IMR-90 (cell line): ENCODE data around the gene RPTOR. TPM values are rescaled to one million over a fixed set of nuclear protein-coding genes. Genes with fewer than 3 reads are reported as not detected.

Experiments used
- ATAC-seq: fragments of 200-7000 bp; cut with Tn5 transposase; 2 replicates; pipeline ENCODE4 v1.9.1; 2020; ENCODE audit warnings: low read depth, mild to moderate bottlenecking, moderate library complexity
- BruUV-seq: library from RNA; stranded (reverse); fragments of 400-500 nt; replicated peaks from 2 replicates; lab custom pipeline; 2021; lab: Mats Ljungman, UMichigan
- CTCF ChIA-PET: fragments of 300-600 bp; formaldehyde crosslinking; extraction: SDS; loops from one replicate; lab custom pipeline; 2021; ENCODE audit warnings: antibody characterized with exemption; lab: Yijun Ruan, JAX
- POLR2A ChIA-PET: fragments of 300-600 bp; sonication (Branson Sonifier 250); formaldehyde crosslinking; loops from one replicate; lab custom pipeline; 2022; ENCODE audit warnings: antibody characterized with exemption; ENCODE audit not compliant: unreplicated experiment; lab: Charles Lee
- DNase-seq: peaks from one replicate; pipeline ENCODE4 v3.0.0; 2013
- H2AFZ ChIP-seq: replicated peaks from 2 replicates; pipeline ENCODE3; 2013; ENCODE audit warnings: low read length, mild to moderate bottlenecking; ENCODE audit not compliant: poor library complexity
- H2AK5ac ChIP-seq: 2 replicates; pipeline ENCODE4 v1.6.1; 2013; ENCODE audit warnings: low read depth, low read length, inconsistent platforms
- H2AK9ac ChIP-seq: replicated peaks from 2 replicates; pipeline ENCODE3; 2013; ENCODE audit warnings: mild to moderate bottlenecking, low read depth, low read length, moderate library complexity; ENCODE audit not compliant: poor library complexity
- H2BK120ac ChIP-seq: 2 replicates; pipeline ENCODE4 v1.6.1; 2013; ENCODE audit warnings: low read depth, low read length, inconsistent platforms
- H2BK15ac ChIP-seq: 3 replicates; pipeline ENCODE4 v1.6.1; 2013; ENCODE audit warnings: low read depth, low read length, inconsistent platforms
- H2BK20ac ChIP-seq: 2 replicates; pipeline ENCODE4 v1.6.1; 2013; ENCODE audit warnings: low read depth, mild to moderate bottlenecking, inconsistent platforms, low read length, moderate library complexity
- H2BK5ac ChIP-seq: 2 replicates; pipeline ENCODE4 v1.6.1; 2013; ENCODE audit warnings: mild to moderate bottlenecking, low read depth, low read length, inconsistent platforms; ENCODE audit not compliant: poor library complexity, severe bottlenecking
- H3K14ac ChIP-seq: replicated peaks from 2 replicates; pipeline ENCODE4 v1.6.1; 2013; ENCODE audit warnings: low read depth, low read length, inconsistent platforms
- H3K18ac ChIP-seq: 2 replicates; pipeline ENCODE4 v1.6.1; 2013; ENCODE audit warnings: low read depth, low read length, control low read depth
- H3K23ac ChIP-seq: 2 replicates; pipeline ENCODE4 v1.6.1; 2013; ENCODE audit warnings: low read depth, low read length, inconsistent platforms
- H3K27ac ChIP-seq: 2 replicates; pipeline ENCODE4 v1.5.1; 2013; ENCODE audit warnings: mild to moderate bottlenecking, control low read depth, low read length; ENCODE audit not compliant: insufficient read depth
- H3K27me3 ChIP-seq: 2 replicates; pipeline ENCODE4 v1.6.1; 2013; ENCODE audit warnings: low read length; ENCODE audit not compliant: control insufficient read depth, insufficient read depth
- H3K36me3 ChIP-seq: 2 replicates; pipeline ENCODE4 v1.6.1; 2013; ENCODE audit warnings: low read length, mixed read lengths; ENCODE audit not compliant: control insufficient read depth, insufficient read depth
- H3K4ac ChIP-seq: 2 replicates; pipeline ENCODE4 v1.6.1; 2013; ENCODE audit warnings: low read depth, low read length, inconsistent platforms
- H3K4me1 ChIP-seq: 2 replicates; pipeline ENCODE4 v1.6.1; 2013; ENCODE audit warnings: low read length, mixed read lengths; ENCODE audit not compliant: control insufficient read depth, insufficient read depth
- H3K4me2 ChIP-seq: 2 replicates; pipeline ENCODE4 v1.6.1; 2013; ENCODE audit warnings: low read depth, mild to moderate bottlenecking, control low read depth, low read length, moderate library complexity
- H3K4me3 ChIP-seq: 2 replicates; pipeline ENCODE4 v1.5.1; 2013; ENCODE audit warnings: low read depth, mild to moderate bottlenecking, control low read depth, low read length, moderate library complexity; ENCODE audit not compliant: insufficient read depth
- H3K56ac ChIP-seq: 2 replicates; pipeline ENCODE4 v1.6.1; 2013; ENCODE audit warnings: low read length, inconsistent platforms; ENCODE audit not compliant: insufficient read depth; ENCODE audit errors: extremely low read depth
- H3K79me1 ChIP-seq, 2 experiments: 2 replicates each; pipeline ENCODE4 v1.6.1; 2013; ENCODE audit warnings: low read length in 2 of 2, inconsistent platforms in 1 of 2, low read depth in 1 of 2
- H3K9ac ChIP-seq: 2 replicates; pipeline ENCODE4 v1.6.1; 2013; ENCODE audit warnings: low read depth, low read length, control low read depth
- H3K9me1 ChIP-seq: 2 replicates; pipeline ENCODE4 v1.6.1; 2013; ENCODE audit warnings: low read length, inconsistent platforms; ENCODE audit not compliant: insufficient read depth
- H3K9me3 ChIP-seq: 2 replicates; pipeline ENCODE4 v1.6.1; 2013; ENCODE audit warnings: low read length; ENCODE audit not compliant: control insufficient read depth, insufficient read depth
- H4K20me1 ChIP-seq: 2 replicates; pipeline ENCODE4 v1.6.1; 2013; ENCODE audit warnings: low read length, inconsistent platforms; ENCODE audit not compliant: insufficient read depth
- H4K5ac ChIP-seq: 2 replicates; pipeline ENCODE4 v1.6.1; 2013; ENCODE audit warnings: mild to moderate bottlenecking, low read depth, low read length, control low read depth
- H4K8ac ChIP-seq, 2 experiments: 2 replicates each; pipeline ENCODE4 v1.6.1; 2013; ENCODE audit warnings: low read depth in 2 of 2, low read length in 2 of 2, control low read depth in 1 of 2, inconsistent platforms in 1 of 2
- H4K91ac ChIP-seq: 2 replicates; pipeline ENCODE4 v1.6.1; 2013; ENCODE audit warnings: low read depth, low read length, inconsistent platforms; ENCODE audit not compliant: insufficient read depth
- BHLHE40 ChIP-seq: fragments of 150-350 bp; IDR thresholded peaks from 2 replicates; pipeline ENCODE4 v1.6.1; 2016; ENCODE audit warnings: mild to moderate bottlenecking, low read depth, low read length
- CHD1 ChIP-seq: IDR thresholded peaks from 2 replicates; pipeline ENCODE4 v1.6.1; 2012; ENCODE audit warnings: low read depth, low read length, improper control_type of control experiment
- FOS ChIP-seq: fragments of 150-350 bp; IDR thresholded peaks from 2 replicates; pipeline ENCODE4 v1.6.1; 2016; ENCODE audit warnings: low read depth, low read length
- MAFK ChIP-seq: IDR thresholded peaks from 2 replicates; pipeline ENCODE4 v1.6.1; 2012; ENCODE audit warnings: low read depth, low read length, improper control_type of control experiment
- MAZ ChIP-seq: IDR thresholded peaks from 2 replicates; pipeline ENCODE4 v1.6.1; 2012; ENCODE audit warnings: low read depth, mild to moderate bottlenecking, low read length, improper control_type of control experiment, moderate library complexity, borderline replicate concordance
- POLR2A ChIP-seq: IDR thresholded peaks from 2 replicates; pipeline ENCODE4 v1.6.1; 2012; ENCODE audit warnings: mild to moderate bottlenecking, low read depth, low read length
- RAD21 ChIP-seq: IDR thresholded peaks from 2 replicates; pipeline ENCODE4 v1.6.1; 2012; ENCODE audit warnings: low read length, improper control_type of control experiment
- RFX5 ChIP-seq: IDR thresholded peaks from 2 replicates; pipeline ENCODE4 v1.8.0; 2012; ENCODE audit warnings: low read depth, mild to moderate bottlenecking, low read length, moderate library complexity
- SMC3 ChIP-seq: fragments of 150-350 bp; IDR thresholded peaks from 2 replicates; pipeline ENCODE4 v1.6.1; 2016; ENCODE audit warnings: low read depth, mild to moderate bottlenecking, antibody characterized with exemption, low read length, moderate library complexity
- whole genome bisulfite sequencing, 2 experiments: methylation state at CpG; one replicate each; pipeline versions ENCODE4 v1.1.5 to v1.1.7; 2013; ENCODE audit warnings: missing lambda C conversion rate in 2 of 2; ENCODE audit not compliant: insufficient read length in 1 of 2; ENCODE audit errors: extremely low coverage in 2 of 2; 5-methylcytosine and 5-hydroxymethylcytosine counted together
- dilution Hi-C: fragments of 300-500 bp; cut with HindIII; formaldehyde crosslinking; loops from one replicate; pipeline ENCODE4 v1.14.3; 2018; ENCODE audit warnings: low sequenced_read_pairs; ENCODE audit not compliant: unreplicated experiment
- in situ Hi-C: fragments of 300-500 bp; cut with MboI; formaldehyde crosslinking; loops from 3 replicates; pipeline ENCODE4 v1.14.3; 2019; ENCODE audit warnings: low sequenced_read_pairs, inconsistent platforms, mixed read lengths
- intact Hi-C: fragments of 100-400 bp; cut with micrococcal nuclease; formaldehyde crosslinking; loops from 2 replicates; pipeline ENCODE4 v1.10.0; 2022
- polyA plus RNA-seq, 3 experiments: library from polyadenylated mRNA; depleted of rRNA; stranded (reverse); fragments of >200 nt; gene quantifications; 2 replicates each; pipeline ENCODE4 v1.2.3, GENCODE V29; 2012; ENCODE audit warnings: low replicate concordance in 1 of 3
- total RNA-seq: library from RNA; depleted of rRNA; stranded (reverse); fragments of >200 nt; gene quantifications from 2 replicates; pipeline ENCODE4 v1.2.3, GENCODE V29; 2012
- TF ChIP-seq, protein P1 (sequence below): fragments of 150-350 bp; IDR thresholded peaks from 2 replicates; pipeline ENCODE4 v1.6.1; 2017; ENCODE audit warnings: mild to moderate bottlenecking, antibody characterized with exemption, low read length, low read depth
- TF ChIP-seq, protein P2 (sequence below): conservative IDR thresholded peaks from 2 replicates; pipeline ENCODE4 v1.5.1; 2012; ENCODE audit warnings: mild to moderate bottlenecking, low read depth, low read length, improper control_type of control experiment

The RPTOR gene
- total and polyA plus RNA-seq, 2 of the 4 experiments (the other 2 are of a cell fraction) = 10.8 to 14.7 TPM

DNA sequence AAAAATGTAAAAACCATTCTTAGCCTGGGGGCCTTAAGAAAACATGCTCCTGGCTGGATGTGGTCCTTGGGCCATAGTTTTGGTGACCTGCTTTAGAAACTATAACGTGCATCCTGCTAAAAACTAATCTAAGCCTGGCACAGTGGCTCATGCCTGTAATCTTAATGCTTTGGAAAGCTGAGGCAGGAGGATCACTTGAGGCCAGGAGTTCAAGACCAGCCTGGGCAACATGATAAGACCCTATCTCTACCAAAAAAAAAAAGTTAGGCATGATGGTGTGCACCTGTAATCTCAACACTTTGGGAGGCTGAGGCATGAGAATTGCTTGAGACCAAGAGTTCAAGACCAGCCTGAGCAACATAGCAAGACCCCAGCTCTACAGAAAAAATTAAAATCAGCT lies 263.2 kb downstream of the RPTOR start:
- Histone ChIP-seq H3K27me3 (no peaks in the 10 kb centered on the region), H3K4me1 (peaks cover 7% of the 10 kb centered on the region; the same call in 1 of the 2 replicates), H3K9me1 (no peaks in the 10 kb centered on the region), H3K36me3 (peaks cover 8% of the 10 kb centered on the region; the same call in 1 of the 2 replicates), H3K23ac (no peak overlapping the region), H2AK5ac (no peak overlapping the region), H3K4me2 (no peak overlapping the region), H2BK5ac (no peak overlapping the region), H4K91ac (no peak overlapping the region), H4K20me1 (no peaks in the 10 kb centered on the region), H3K4ac (no peak overlapping the region), H2BK20ac (no peak overlapping the region), H3K9ac (no peak overlapping the region), H3K4me3 (no peak overlapping the region), H2BK120ac (no peak overlapping the region), H2BK15ac (no peak overlapping the region), H2AK9ac (no peak overlapping the region), H3K18ac (no peak overlapping the region), H3K9me3 (no peaks in the 10 kb centered on the region; the same call in 1 of the 2 replicates), H3K79me1 (peaks cover 7 to 10% of the 10 kb centered on the region in 2 experiments; a peak in 2 of 4 replicates), H3K14ac (no peak overlapping the region), H2AFZ (no peak overlapping the region), H3K27ac (no peak overlapping the region), H4K5ac (no peak overlapping the region), H3K56ac (no peak overlapping the region), H4K8ac (no peak overlapping the region)
- in situ Hi-C loops (no loop called here), dilution Hi-C loops (no loop called here), intact Hi-C loops (no loop called here)
- no peak for DNase-seq
- no peak for TF ChIP-seq CHD1
- no peak for TF ChIP-seq SMC3
- TF ChIP-seq, protein P1, sequence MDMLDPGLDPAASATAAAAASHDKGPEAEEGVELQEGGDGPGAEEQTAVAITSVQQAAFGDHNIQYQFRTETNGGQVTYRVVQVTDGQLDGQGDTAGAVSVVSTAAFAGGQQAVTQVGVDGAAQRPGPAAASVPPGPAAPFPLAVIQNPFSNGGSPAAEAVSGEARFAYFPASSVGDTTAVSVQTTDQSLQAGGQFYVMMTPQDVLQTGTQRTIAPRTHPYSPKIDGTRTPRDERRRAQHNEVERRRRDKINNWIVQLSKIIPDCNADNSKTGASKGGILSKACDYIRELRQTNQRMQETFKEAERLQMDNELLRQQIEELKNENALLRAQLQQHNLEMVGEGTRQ = no peak
- TF ChIP-seq MAFK = no peak
- TF ChIP-seq POLR2A = no peak
- no peak for TF ChIP-seq MAZ
- TF ChIP-seq, protein P2, sequence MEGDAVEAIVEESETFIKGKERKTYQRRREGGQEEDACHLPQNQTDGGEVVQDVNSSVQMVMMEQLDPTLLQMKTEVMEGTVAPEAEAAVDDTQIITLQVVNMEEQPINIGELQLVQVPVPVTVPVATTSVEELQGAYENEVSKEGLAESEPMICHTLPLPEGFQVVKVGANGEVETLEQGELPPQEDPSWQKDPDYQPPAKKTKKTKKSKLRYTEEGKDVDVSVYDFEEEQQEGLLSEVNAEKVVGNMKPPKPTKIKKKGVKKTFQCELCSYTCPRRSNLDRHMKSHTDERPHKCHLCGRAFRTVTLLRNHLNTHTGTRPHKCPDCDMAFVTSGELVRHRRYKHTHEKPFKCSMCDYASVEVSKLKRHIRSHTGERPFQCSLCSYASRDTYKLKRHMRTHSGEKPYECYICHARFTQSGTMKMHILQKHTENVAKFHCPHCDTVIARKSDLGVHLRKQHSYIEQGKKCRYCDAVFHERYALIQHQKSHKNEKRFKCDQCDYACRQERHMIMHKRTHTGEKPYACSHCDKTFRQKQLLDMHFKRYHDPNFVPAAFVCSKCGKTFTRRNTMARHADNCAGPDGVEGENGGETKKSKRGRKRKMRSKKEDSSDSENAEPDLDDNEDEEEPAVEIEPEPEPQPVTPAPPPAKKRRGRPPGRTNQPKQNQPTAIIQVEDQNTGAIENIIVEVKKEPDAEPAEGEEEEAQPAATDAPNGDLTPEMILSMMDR = no peak
- TF ChIP-seq BHLHE40 = no peak
- TF ChIP-seq RFX5 = no peak
- TF ChIP-seq FOS = no peak
- no peak for TF ChIP-seq RAD21
- no peak for ATAC-seq
- 100% methylated on average over 1 of the region's 1 CpG; no CpG with 5 or more reads in 1 of the 2 experiments for WGBS, 2 experiments
- CTCF ChIA-PET = interaction anchor here (0.7 kb wide), 1 partner anchor 227 kb away, joined by 4 read pairs; the partner anchor contains the start of gene BAIAP2
- POLR2A ChIA-PET = no interaction called here
- no TSS peak for BruUV-seq
